ENCODE data around the gene OBSCN. TPM values are rescaled to one million over a fixed set of nuclear protein-coding genes. Genes with fewer than 3 reads are reported as not detected.

OBSCN gene
- total RNA-seq, 1 donor from 2014 or later = 25.7 TPM

- Mint-ChIP-seq H3K36me3 (ENCODE audit: unreplicated experiment) (peaks cover 6% of the 10 kb centered on the region), H3K4me3 (ENCODE audit: unreplicated experiment) (no peak overlapping the region), H3K27me3 (ENCODE audit: unreplicated experiment) (peaks cover 3% of the 10 kb centered on the region), H3K27ac (ENCODE audit: unreplicated experiment) (no peak overlapping the region), H3K9me3 (ENCODE audit: unreplicated experiment) (peaks cover 3% of the 10 kb centered on the region), H3K4me1 (ENCODE audit: low read depth, unreplicated experiment) (peaks cover 7% of the 10 kb centered on the region)
- TF ChIP-seq CTCF (IDR thresholded peaks at IDR 0.05; ENCODE audit: partially characterized antibody, unreplicated experiment) = no peak
- no peak for DNase-seq
Observed at GRCh38 chr1:228408869-228409805, 201.3 kb downstream of the OBSCN start.

GRCh38 chr1:228410015-228410414, 202.2 kb downstream of the OBSCN start:
- Mint-ChIP-seq H3K27me3 (ENCODE audit: unreplicated experiment) (peaks cover 3% of the 10 kb centered on the region), H3K9me3 (ENCODE audit: unreplicated experiment) (peaks cover 3% of the 10 kb centered on the region), H3K4me1 (ENCODE audit: low read depth, unreplicated experiment) (peaks cover 5% of the 10 kb centered on the region), H3K36me3 (ENCODE audit: unreplicated experiment) (peaks cover 6% of the 10 kb centered on the region), H3K4me3 (ENCODE audit: unreplicated experiment) (no peak overlapping the region), H3K27ac (ENCODE audit: unreplicated experiment) (no peak overlapping the region)
- no peak for TF ChIP-seq CTCF (IDR thresholded peaks at IDR 0.05; ENCODE audit: partially characterized antibody, unreplicated experiment)
- no peak for DNase-seq

DNA sequence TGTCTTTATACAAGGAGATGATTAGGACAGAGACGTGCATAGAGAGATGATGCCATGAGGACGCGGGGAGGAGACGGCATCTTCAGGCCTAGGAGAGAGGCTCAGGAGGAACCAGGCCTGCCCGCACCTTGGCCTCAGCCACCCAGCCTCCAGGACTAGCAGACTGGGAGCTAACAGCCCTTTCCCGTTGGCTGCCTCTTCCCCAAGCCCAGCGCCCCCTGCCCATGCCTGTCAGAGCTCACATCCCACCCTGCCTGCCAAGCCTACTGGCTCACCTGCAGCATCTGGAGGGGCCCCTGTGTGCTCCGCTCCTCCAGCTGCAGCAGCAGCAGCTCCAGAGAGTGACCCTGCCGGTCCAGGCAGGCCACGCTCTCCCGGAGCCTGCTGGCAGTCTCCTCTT, 202.8 kb downstream of the OBSCN start:
- H3K27ac Mint-ChIP-seq (ENCODE audit: unreplicated experiment) = no peak overlapping the region
- DNase-seq = no peak
- peaks cover 10% of the 10 kb centered on the region for H3K36me3 Mint-ChIP-seq (ENCODE audit: unreplicated experiment)
- no peak for TF ChIP-seq CTCF (IDR thresholded peaks at IDR 0.05; ENCODE audit: partially characterized antibody, unreplicated experiment)
- peaks cover 5% of the 10 kb centered on the region for H3K4me1 Mint-ChIP-seq (ENCODE audit: low read depth, unreplicated experiment)
- H3K9me3 Mint-ChIP-seq (ENCODE audit: unreplicated experiment) = peaks cover 3% of the 10 kb centered on the region
- no peak overlapping the region for H3K4me3 Mint-ChIP-seq (ENCODE audit: unreplicated experiment)
- peaks cover 7% of the 10 kb centered on the region for H3K27me3 Mint-ChIP-seq (ENCODE audit: unreplicated experiment)

GRCh38 chr1:228411121-228411520, 203.3 kb downstream of the OBSCN start:
- DNase-seq = no peak
- peaks cover 6% of the 10 kb centered on the region for H3K27me3 Mint-ChIP-seq (ENCODE audit: unreplicated experiment)
- no peak overlapping the region for H3K4me3 Mint-ChIP-seq (ENCODE audit: unreplicated experiment)
- no peak for TF ChIP-seq CTCF (IDR thresholded peaks at IDR 0.05; ENCODE audit: partially characterized antibody, unreplicated experiment)
- H3K27ac Mint-ChIP-seq (ENCODE audit: unreplicated experiment) = no peak overlapping the region
- H3K36me3 Mint-ChIP-seq (ENCODE audit: unreplicated experiment) = peaks cover 12% of the 10 kb centered on the region
- H3K9me3 Mint-ChIP-seq (ENCODE audit: unreplicated experiment) = peaks cover 3% of the 10 kb centered on the region
- peaks cover 5% of the 10 kb centered on the region for H3K4me1 Mint-ChIP-seq (ENCODE audit: low read depth, unreplicated experiment)

Measured in glutamatergic neuron (in vitro differentiated cells).